ENCODE results near the gene PERCC1. TPM values are rescaled to one million over a fixed set of nuclear protein-coding genes. Genes with fewer than 3 reads are reported as not detected.

Gene PERCC1
- total and polyA plus RNA-seq, 9 of the 15 experiments (the other 6 are each of a cell fraction or from before 2014, with no cell fraction given): not detected

DNA sequence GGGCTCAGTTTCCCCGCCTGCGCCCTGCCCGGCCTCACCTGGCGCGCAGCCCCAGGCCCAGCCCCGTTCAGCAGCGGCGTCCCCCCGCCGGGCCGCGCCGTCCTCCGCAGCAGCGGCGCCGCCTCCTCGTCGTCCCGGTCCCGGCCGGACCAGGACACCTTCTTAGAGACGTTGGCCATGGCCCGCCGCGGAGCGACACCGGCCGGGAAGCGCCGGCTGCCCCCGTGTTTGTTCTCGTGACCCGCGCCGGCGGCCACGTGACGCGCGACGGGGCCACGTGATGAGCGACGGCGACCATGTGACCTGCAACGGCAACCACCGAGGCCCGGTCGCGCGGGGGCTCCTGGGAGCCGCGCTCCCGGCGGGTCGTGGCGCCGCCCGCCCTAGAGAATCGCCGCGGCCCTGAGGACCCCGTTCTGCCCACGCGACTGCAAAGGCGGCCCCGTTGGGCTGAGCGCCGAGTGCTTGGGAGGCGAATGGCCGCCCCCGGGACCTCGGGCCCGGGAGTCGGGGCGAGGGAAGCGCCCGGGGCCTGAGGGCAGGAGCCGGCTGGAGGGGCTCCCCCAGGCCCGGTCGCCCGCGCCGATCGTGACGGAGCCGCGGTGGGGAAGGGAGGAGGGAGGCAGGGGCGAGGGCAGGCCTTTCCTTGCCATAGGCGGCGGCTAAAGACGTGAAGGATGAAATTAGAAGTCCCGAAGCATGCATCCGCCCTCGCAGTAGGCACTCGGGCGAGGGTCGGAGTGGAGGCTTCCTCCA is 44.1 kb downstream of the PERCC1 start, which contains the start of gene CLCN7 (continued):
- TF ChIP-seq MAFK (IDR thresholded peaks at IDR 0.05; ENCODE audit: low read length) (no peak), GATAD2A (IDR thresholded peaks at IDR 0.05) (0 out of 2 replicates have a peak, but pooled peaks have one; percentile 43), TARDBP (IDR thresholded peaks at IDR 0.05) (no peak), KDM4B (IDR thresholded peaks at IDR 0.05; ENCODE audit: borderline replicate concordance in 2 of 2, low read depth in 1 of 2) (peak in 1 of 2 experiments; percentile 32; a peak in 1 of 4 replicates), TCF3 (CRISPR knock-in tag; IDR thresholded peaks at IDR 0.05) (peak; percentile 43), ZBTB7A (IDR thresholded peaks at IDR 0.05; ENCODE audit: borderline replicate concordance, control insufficient read depth, low read depth, low read length) (peak; percentile 87; the same call in 1 of the 2 replicates), CBX3 (IDR thresholded peaks at IDR 0.05; ENCODE audit: borderline replicate concordance in 1 of 2, low read length in 2 of 2) (peak in 1 of 2 experiments; percentile 66; a peak in 1 of 3 replicates), RHOXF2B (CRISPR knock-in tag; conservative IDR thresholded peaks at IDR 0.05) (no peak), ILF3 (IDR thresholded peaks at IDR 0.05; ENCODE audit: borderline replicate concordance) (no peak), CAMTA2 (CRISPR knock-in tag; conservative IDR thresholded peaks at IDR 0.05) (peak; percentile 79; the same call in 1 of the 2 replicates), SLC30A9 (CRISPR knock-in tag; IDR thresholded peaks at IDR 0.05) (0 out of 2 replicates have a peak, but pooled peaks have one; percentile 27)
- TF ChIP-seq, protein P1, sequence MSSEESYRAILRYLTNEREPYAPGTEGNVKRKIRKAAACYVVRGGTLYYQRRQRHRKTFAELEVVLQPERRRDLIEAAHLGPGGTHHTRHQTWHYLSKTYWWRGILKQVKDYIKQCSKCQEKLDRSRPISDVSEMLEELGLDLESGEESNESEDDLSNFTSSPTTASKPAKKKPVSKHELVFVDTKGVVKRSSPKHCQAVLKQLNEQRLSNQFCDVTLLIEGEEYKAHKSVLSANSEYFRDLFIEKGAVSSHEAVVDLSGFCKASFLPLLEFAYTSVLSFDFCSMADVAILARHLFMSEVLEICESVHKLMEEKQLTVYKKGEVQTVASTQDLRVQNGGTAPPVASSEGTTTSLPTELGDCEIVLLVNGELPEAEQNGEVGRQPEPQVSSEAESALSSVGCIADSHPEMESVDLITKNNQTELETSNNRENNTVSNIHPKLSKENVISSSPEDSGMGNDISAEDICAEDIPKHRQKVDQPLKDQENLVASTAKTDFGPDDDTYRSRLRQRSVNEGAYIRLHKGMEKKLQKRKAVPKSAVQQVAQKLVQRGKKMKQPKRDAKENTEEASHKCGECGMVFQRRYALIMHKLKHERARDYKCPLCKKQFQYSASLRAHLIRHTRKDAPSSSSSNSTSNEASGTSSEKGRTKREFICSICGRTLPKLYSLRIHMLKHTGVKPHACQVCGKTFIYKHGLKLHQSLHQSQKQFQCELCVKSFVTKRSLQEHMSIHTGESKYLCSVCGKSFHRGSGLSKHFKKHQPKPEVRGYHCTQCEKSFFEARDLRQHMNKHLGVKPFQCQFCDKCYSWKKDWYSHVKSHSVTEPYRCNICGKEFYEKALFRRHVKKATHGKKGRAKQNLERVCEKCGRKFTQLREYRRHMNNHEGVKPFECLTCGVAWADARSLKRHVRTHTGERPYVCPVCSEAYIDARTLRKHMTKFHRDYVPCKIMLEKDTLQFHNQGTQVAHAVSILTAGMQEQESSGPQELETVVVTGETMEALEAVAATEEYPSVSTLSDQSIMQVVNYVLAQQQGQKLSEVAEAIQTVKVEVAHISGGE (CRISPR knock-in tag; IDR thresholded peaks at IDR 0.05): peak in 1 of 3 experiments; percentile 58; a peak in 2 of 6 replicates
- TF ChIP-seq, protein P2, sequence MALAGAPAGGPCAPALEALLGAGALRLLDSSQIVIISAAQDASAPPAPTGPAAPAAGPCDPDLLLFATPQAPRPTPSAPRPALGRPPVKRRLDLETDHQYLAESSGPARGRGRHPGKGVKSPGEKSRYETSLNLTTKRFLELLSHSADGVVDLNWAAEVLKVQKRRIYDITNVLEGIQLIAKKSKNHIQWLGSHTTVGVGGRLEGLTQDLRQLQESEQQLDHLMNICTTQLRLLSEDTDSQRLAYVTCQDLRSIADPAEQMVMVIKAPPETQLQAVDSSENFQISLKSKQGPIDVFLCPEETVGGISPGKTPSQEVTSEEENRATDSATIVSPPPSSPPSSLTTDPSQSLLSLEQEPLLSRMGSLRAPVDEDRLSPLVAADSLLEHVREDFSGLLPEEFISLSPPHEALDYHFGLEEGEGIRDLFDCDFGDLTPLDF (CRISPR knock-in tag; IDR thresholded peaks at IDR 0.05): peak; percentile 93

All from K562 (cell line).